Mucosa of rectum (tissue), 2 donors: Measurements from ENCODE around the gene OCSTAMP.

Experiments used
- H3K27ac ChIP-seq, 2 donors: one replicate each; pipeline ENCODE4 v1.7.0; 2013; ENCODE audit warnings: inconsistent platforms in 2 of 2, low read depth in 2 of 2, low read length in 2 of 2
- H3K27me3 ChIP-seq, 2 donors: one replicate each; pipeline ENCODE4 v1.7.0; 2013; ENCODE audit warnings: low read length in 2 of 2; ENCODE audit not compliant: control insufficient read depth in 2 of 2, insufficient read depth in 2 of 2
- H3K36me3 ChIP-seq, 2 donors: one replicate each; pipeline ENCODE4 v1.7.0; 2013; ENCODE audit warnings: low read length in 2 of 2; ENCODE audit not compliant: control insufficient read depth in 2 of 2, insufficient read depth in 2 of 2
- H3K4me1 ChIP-seq, 2 donors: one replicate each; pipeline ENCODE4 v1.7.0; 2013; ENCODE audit warnings: low read length in 2 of 2, mild to moderate bottlenecking in 1 of 2; ENCODE audit not compliant: control insufficient read depth in 2 of 2, insufficient read depth in 2 of 2
- H3K4me3 ChIP-seq, 2 donors: one replicate each; pipeline ENCODE4 v1.7.0; 2013; ENCODE audit warnings: low read length in 2 of 2
- H3K9ac ChIP-seq, 2 donors: one replicate each; pipeline ENCODE4 v1.7.0; 2013; ENCODE audit warnings: low read length in 2 of 2, low read depth in 1 of 2, mild to moderate bottlenecking in 1 of 2
- H3K9me3 ChIP-seq, 2 donors: one replicate each; pipeline ENCODE4 v1.7.0; 2013; ENCODE audit warnings: low read length in 2 of 2; ENCODE audit not compliant: control insufficient read depth in 2 of 2
- donor health status: healthy.
- donor health status: Normal muscosa, but diverticular disease.

The OCSTAMP gene

GRCh38 chr20:46494077-46494476 lies 56.4 kb downstream of the OCSTAMP start:
- Histone ChIP-seq H3K4me3 (no peak overlapping the region), H3K36me3 (no peaks in the 10 kb centered on the region), H3K9ac (no peak overlapping the region), H3K27ac (no peak overlapping the region), H3K9me3 (peaks cover 0 to 3% of the 10 kb centered on the region in 2 donors), H3K27me3 (peaks cover 0 to 3% of the 10 kb centered on the region in 2 donors), H3K4me1 (no peaks in the 10 kb centered on the region)

GRCh38 chr20:46491354-46491753 lies 59.1 kb downstream of the OCSTAMP start:
- Histone ChIP-seq H3K27me3 (peaks cover 0 to 3% of the 10 kb centered on the region in 2 donors), H3K4me1 (no peaks in the 10 kb centered on the region), H3K36me3 (no peaks in the 10 kb centered on the region), H3K4me3 (no peak overlapping the region), H3K27ac (no peak overlapping the region), H3K9me3 (no peaks in the 10 kb centered on the region), H3K9ac (no peak overlapping the region)
